ENCODE measurements around the gene NDUFAF2.
"Not testable (repeated sequence)": the region's sequence is repeated elsewhere in the genome, so short reads cannot be mapped to it uniquely, and the experiment has no call there.

- TF ChIP-seq POLR2A, CTCF (IDR thresholded peaks at IDR 0.05): not testable (repeated sequence)
Observed at GRCh38 chr5:61093046-61093771, 148.2 kb downstream of the NDUFAF2 start.

Measured in thyroid gland (tissue), 4 donors.